HG03097 (cell line): ENCODE results near the gene FAM32A.

Source experiments
- ATAC-seq: cut with Tn5 transposase; IDR thresholded peaks from one replicate; pipeline ENCODE4 v1.9.1; 2021; ENCODE audit not compliant: unreplicated experiment, low FRiP score

FAM32A gene

DNA sequence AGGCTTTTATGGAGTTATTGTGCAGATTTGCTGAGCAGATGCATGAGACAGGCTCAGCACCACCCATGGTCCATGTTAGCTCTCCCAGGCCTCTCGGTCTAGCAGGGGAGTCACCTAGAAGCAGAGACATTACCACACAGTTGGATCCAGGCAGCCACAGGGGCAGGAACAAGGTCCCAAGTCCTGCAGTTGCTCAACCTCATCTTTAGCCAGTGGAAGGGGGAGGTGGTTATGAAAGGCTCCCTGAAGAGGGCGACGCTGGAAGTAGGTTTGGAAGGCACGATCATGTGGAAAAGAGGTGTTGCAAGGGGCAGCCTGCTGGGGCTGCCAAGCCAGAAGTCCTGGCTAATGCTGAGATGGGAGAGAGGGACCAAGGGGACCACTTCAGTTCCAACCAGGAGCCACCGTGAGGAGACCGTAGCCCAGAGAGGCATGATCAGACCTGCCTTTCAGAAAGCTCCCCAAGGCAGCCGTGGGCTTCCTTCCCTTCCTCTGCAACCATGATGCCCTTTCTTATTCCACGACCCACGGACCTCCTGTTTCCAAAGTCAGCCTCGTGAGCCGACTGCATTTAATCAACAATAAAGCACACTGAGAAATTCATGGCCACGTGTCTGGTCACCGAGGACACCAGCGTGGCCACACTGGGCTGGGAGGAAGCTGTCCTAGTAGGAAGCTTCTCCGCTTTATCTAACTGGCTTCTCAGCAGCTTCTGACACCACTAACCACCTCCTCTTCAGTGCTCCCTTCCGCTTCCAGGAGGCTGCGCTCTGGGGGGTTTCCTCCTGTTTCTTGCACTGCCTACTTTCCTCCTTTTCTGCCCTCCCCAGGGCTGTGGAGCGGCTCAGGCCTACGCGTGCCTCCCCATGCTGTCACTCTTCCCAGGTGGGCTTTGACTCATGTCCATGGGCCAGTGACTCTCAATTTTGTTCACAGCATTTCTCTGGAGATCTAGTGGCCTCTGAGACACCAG is 15.1 kb downstream of the FAM32A start:
- ATAC-seq = no peak

- ATAC-seq = no peak
Observed at GRCh38 chr19:16201011-16201391, 15.8 kb downstream of the FAM32A start.

DNA sequence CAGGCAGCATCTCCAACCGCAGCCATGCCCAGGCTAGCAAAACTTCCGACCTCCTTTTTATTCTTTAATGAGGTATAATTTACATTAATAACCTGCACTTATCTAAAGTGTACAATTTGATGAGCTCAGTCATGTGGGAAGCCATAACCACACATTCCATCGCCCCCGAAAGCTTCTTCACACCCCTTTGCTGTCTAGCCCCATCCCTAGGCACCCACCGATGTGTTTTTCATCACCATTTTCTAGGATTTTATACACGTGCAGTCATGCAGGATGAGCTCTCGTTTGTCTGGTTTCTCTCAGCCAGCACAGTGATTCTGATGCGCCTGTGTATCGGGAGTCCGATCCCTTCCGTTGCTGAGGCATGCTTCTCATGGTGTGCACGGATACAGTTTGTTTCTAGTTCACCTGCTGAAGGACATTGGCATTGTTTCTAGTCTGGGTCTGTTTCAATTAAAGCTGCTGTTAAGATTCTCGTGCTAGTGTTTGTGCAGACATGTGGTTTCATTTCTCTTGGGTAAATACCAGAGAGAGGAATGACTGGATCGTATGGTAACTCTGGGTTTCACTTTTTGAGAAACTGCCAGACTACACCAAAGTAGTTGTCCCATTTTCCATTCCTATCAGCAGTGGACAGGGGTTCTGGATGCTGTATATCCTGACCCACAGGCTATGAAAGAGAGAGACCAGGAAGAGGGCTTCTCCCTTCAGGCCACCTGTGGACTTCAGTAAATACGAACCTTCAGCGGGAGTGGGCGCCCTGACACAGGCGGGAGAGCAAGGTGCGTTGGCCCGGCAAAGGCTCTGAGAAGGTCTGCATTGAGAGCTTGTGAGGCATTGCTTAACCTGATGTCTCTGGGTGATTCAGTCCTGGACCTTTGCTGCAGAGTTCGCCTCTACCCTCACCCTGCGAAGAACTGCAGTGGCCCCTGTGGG is 17.4 kb downstream of the FAM32A start:
- no peak for ATAC-seq

DNA sequence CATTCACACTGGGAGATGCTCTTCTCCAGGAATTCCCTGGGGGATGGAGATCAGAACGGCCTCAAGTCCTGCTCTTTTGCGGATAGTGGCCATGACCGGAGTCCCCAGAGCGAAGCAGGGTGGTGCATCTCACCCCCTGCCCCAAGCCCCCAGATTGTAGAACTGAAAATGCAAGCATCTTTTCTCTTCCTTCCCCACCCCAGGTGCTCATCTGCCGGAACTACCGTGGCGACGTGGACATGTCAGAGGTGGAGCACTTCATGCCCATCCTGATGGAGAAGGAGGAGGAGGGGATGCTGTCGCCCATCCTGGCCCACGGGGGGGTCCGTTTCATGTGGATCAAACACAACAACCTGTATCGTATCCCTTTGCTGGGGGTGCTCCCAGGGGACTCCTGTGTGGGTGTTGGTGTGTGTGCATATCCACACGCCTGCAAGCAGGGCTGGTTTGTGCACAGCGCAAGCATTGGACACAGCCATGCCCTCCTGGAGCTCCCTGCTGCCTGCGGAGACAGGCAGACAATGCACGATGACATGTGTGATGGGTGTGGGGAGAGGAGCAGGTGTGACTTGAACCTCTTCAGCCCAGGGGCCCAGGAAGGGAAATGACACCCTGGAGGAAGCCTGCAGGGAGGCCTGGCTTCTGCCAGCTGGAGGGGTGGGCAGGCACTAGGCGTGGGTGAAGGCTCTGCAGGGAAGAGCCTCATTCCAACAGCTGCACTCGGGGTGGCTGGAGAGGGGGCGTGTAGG is 18.2 kb downstream of the FAM32A start:
- ATAC-seq = no peak

GRCh38 chr19:16204005-16204294 is 18.7 kb downstream of the FAM32A start:
- ATAC-seq = no peak

DNA sequence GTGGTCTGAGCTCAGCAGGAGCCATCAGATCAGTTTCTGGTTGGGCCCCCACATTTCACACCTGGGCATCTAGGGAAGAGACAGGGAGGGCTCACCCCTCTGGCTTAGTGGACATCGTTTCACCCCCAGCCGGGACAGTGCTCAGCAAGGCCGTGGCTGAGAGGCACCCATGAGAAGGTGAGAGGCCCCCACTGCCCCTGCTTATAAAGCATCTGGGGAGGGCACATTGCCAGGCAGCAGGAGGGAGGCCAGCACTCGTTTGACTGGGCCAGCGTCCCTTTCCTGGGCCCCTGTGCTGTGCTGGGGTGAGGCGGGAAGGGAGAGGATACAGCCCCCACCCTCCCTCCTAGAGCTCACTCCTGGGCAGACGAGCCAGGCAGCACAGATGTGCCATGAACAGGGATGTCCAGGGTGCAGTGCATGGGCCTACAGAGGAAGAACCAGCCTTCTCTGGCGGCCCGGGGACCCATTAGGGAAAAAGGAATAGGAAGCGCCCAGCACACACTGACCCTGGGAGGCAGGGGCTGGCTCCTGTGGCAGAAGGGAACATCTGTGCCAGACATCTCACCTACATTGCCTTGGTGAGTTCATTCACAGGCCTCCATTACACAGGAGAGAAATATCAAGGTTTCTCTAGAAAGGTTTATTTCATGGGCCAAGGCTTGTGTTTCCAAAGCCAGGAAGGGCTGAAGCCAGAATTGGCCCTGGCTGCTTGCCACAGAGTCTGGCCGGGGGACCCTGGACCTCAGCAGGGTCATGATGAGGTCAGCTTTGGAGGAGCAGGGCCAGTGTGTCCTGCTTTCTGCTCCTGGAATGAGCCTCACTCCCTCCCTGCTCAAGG is 20.2 kb downstream of the FAM32A start:
- ATAC-seq = no peak

DNA sequence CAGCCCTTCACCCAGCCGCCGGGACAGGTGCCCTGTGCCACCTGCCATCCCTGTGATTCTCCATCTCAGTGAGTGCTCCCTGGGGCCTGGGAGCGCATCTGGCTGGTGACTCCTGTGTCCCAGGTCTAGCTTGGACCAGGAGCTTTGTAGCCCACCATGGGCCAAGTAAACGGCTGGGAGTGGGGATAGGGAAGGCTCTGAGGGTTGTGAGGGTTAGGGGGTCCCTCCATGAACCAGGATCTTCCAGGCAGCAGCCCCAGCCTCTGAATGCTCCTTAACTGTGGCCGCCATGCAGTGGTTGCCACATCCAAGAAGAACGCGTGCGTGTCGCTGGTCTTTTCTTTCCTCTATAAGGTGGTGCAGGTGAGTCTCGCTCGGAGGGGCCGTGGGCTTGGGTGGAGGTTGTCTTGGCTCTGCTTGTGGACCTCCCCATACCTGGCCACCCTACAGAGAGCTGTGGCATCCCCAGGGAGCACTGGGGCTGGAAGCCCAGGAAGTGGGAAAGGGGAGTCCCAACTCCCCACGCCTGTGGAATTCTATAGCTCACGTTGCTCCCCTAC is 20.9 kb downstream of the FAM32A start:
- ATAC-seq = no peak

DNA sequence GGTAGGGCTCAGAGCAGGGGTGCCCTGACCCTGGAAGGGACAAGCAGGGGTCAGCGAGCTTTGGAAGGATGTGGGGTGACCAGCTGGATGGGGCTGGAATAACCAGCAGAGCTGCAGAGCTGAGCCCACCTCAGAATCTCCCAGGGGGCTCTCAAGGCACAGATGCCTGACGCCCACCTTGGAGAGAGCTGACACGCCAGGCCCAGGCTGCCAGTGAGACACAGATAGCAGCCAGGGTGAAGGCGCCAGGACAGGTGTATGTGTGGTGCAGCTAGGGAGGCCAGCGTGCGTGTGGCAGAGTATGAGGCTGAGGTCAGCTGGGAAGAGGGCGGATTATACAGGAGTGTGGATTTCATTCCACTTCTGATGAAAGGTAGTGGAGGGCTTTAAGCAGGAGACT is 21.4 kb downstream of the FAM32A start:
- ATAC-seq = no peak

- no peak for ATAC-seq
Observed at GRCh38 chr19:16207063-16207462, 21.9 kb downstream of the FAM32A start.

DNA sequence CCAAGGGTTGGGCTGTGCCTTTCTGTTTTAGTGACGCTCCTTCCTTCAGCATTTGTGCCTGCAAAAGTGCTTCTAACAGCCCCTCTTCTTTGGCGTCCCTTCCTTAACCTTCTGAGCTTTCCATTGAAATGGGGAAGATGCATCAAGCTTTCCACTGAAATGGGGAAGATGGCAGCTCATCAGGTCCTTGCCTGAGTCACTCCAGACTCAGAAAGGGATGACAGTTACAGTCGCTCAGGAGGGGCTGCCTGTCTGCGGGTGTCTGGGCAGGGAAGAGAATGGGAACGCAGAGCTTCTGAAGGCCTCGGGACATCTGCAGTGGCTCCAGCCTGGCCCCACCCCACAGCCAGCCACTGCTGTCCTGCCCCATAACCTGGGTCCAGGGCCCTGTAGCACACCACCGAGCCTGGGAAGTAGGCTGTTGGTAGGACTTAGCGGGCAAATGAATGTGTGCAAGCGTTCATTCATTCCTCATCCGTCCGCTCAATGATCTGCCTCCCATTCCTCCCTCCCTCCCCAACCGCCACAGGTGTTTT is 22.3 kb downstream of the FAM32A start:
- no peak for ATAC-seq

- no peak for ATAC-seq
Observed at GRCh38 chr19:16208064-16208759, 23.0 kb downstream of the FAM32A start.

DNA sequence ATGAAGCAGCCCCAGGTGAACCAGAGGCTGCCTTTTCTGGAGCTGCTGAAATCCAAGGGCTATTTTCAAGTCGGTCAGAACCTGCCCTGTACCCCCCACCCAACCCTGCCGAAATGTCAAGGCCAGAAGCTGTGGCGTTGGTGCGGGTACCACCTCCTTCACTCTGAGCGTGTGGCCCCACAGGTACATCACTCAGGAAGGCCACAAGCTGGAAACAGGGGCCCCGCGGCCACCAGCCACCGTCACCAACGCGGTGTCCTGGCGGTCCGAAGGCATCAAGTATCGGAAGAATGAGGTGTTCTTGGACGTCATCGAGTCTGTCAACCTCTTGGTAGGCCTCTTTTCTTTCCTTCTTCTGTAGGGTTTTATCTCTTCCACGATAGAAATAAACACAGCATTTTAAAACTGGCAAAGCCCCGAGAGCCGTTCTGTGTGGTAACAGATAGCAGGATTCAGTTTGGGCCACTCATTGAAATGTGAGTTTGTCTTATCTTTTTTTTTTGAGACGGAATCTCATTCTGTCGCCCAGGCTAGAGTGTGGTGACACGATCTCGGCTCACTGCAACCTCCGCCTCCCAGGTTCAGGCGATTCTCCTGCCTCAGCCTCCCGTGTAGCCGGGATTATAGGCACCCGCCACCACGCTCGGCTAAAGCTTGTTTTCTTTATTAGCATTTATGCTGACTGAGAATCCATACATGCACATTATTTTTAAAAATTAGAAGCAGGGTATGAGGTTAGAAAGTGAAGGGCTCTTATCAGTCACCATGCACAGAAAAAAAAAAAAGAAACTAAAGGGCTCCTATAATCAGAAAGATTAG is 23.8 kb downstream of the FAM32A start:
- no peak for ATAC-seq

DNA sequence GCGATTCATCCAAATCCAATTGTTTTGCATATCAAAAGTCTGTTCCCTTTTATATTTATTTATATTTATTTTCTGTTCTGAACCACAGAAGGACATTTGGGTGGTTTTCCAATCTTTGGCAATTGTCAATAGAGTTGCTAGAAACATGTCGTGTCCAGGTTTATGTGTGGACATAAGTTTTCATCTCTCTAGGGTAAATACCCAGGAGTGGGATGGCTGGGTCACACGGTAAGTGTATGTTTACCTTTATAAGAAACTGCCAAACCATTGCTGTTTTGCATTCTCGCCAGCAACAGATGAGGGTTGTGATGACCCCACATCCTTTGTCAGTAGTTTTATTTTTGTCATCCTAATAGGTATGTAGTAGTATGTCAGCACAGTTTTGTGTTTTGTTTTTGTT is 25.0 kb downstream of the FAM32A start:
- ATAC-seq = no peak

DNA sequence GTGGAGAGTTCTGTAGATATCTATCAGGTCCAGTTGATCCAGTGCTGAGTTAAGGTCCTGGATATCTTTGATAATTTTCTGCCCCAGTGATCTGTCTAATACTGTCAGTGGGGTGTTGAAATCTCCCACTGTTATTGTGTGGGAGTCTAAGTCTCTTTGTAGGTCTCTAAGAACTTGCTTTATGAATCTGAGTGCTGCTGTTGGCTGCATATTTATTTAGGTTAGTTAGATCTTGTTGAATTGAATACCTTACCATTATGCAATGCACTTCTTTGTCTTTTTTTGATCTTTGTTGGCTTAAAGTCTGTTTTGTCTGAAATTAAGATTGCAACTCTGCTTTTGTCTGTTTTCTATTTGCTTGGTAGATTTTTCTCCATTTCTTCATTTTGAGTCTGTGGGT is 27.9 kb downstream of the FAM32A start:
- ATAC-seq = no peak

DNA sequence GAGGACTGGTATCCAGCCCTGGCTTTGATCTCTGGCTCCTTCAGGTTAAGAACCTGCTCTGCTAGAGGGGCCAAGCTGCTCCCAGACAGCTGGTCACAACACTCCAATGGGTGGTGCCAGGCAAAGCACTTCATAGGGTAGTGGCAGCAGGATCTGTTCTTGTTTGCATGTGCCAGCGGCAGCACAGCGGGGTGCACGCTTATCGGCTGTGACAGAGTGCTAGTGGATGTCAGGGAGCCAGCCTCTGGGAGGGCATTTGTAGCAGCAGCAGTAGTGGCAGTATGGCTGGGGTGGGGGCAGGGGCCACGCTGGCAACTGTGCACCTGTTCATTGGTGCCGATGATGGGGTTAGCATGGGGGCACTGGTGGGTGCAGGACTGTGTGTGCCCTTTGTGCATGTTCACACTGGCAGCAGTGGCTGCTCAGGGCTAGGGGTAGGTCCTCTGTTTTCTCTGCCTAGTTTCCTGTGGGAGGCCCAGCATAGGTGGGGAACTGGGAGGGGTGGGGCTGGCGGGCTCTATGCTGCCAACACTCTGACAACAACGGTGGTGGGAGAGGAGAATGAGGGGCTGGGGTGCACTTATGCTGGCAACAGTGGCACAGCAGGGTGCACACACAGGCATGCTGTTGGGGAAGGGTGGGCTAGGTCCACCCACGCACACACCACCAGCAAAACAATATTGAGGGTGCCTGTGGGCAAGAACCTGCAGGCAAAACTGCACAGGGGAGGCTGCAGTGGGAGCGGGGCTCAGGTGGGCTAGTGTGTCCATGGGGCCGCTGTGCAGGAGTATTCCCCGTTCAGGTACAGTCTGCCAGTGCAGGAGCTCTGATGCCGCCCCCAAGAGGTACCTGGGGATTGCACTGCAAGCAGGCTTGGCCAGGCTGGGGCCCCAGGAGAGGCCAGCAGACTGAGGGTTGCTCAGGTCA is 31.8 kb downstream of the FAM32A start:
- ATAC-seq = no peak

GRCh38 chr19:16217716-16218451 is 32.7 kb downstream of the FAM32A start:
- ATAC-seq = no peak
